ENCODE measurements around the gene RTEL1. TPM values are rescaled to one million over a fixed set of nuclear protein-coding genes. Genes with fewer than 3 reads are reported as not detected.
"Not testable (repeated sequence)": the region's sequence is repeated elsewhere in the genome, so short reads cannot be mapped to it uniquely, and the experiment has no call there.

The RTEL1 gene
- 15.1 and 22.4 TPM in 2 replicates for total RNA-seq (2014; rRNA removed; shearing (Covaris generic))

- Histone ChIP-seq H3K27me3 (ENCODE audit: control insufficient read depth, insufficient read depth, low read length) (no peaks in the 10 kb centered on the region), H3K36me3 (replicated peaks; ENCODE audit: control insufficient read depth, insufficient read depth, low read length) (peaks cover 2% of the 10 kb centered on the region; the same call in 1 of the 2 replicates), H3K4me3 (ENCODE audit: insufficient read depth, low read depth, low read length) (peak within 1 kb of the TSS; percentile 90)
- peak; percentile 99 for DNase-seq
These were observed at the start of gene RTEL1 for GRCh38 chr20:63657937-63658748. RTEL1 (plus strand) TSS chr20:63658312; CDS start chr20:63659403, 1,091 bp downstream.

- Histone ChIP-seq H3K27me3 (ENCODE audit: control insufficient read depth, insufficient read depth, low read length) (no peaks in the 10 kb centered on the region), H3K4me3 (ENCODE audit: insufficient read depth, low read depth, low read length) (no peak overlapping the region), H3K36me3 (replicated peaks; ENCODE audit: control insufficient read depth, insufficient read depth, low read length) (no peaks in the 10 kb centered on the region; the same call in none of the 2 replicates)
- no peak for DNase-seq
These were observed 47.3 kb upstream of the RTEL1 start for GRCh38 chr20:63610581-63611435.

- Histone ChIP-seq H3K4me3 (ENCODE audit: insufficient read depth, low read depth, low read length) (no peak overlapping the region), H3K36me3 (replicated peaks; ENCODE audit: control insufficient read depth, insufficient read depth, low read length) (peaks cover 2% of the 10 kb centered on the region), H3K27me3 (ENCODE audit: control insufficient read depth, insufficient read depth, low read length) (no peaks in the 10 kb centered on the region)
- DNase-seq: no peak
These were observed 46.5 kb upstream of the RTEL1 start for GRCh38 chr20:63611646-63612045.

GRCh38 chr20:63612276-63612931 is 45.7 kb upstream of the RTEL1 start:
- Histone ChIP-seq H3K4me3 (ENCODE audit: insufficient read depth, low read depth, low read length) (no peak overlapping the region), H3K27me3 (ENCODE audit: control insufficient read depth, insufficient read depth, low read length) (no peaks in the 10 kb centered on the region), H3K36me3 (replicated peaks; ENCODE audit: control insufficient read depth, insufficient read depth, low read length) (peaks cover 2% of the 10 kb centered on the region)
- no peak for DNase-seq

GRCh38 chr20:63613863-63614594 is 44.1 kb upstream of the RTEL1 start:
- not testable (repeated sequence) for H3K27me3 ChIP-seq (ENCODE audit: control insufficient read depth, insufficient read depth, low read length); DNase-seq; H3K36me3 ChIP-seq (replicated peaks; ENCODE audit: control insufficient read depth, insufficient read depth, low read length); H3K4me3 ChIP-seq (ENCODE audit: insufficient read depth, low read depth, low read length)

GRCh38 chr20:63617092-63617875 is 40.8 kb upstream of the RTEL1 start:
- peaks cover 7% of the 10 kb centered on the region for H3K36me3 ChIP-seq (replicated peaks; ENCODE audit: control insufficient read depth, insufficient read depth, low read length)
- no peak for DNase-seq
- no peaks in the 10 kb centered on the region for H3K27me3 ChIP-seq (ENCODE audit: control insufficient read depth, insufficient read depth, low read length)
- H3K4me3 ChIP-seq (ENCODE audit: insufficient read depth, low read depth, low read length): no peak overlapping the region

GRCh38 chr20:63617876-63618265 is 40.2 kb upstream of the RTEL1 start:
- no peak overlapping the region for H3K4me3 ChIP-seq (ENCODE audit: insufficient read depth, low read depth, low read length)
- H3K36me3 ChIP-seq (replicated peaks; ENCODE audit: control insufficient read depth, insufficient read depth, low read length): peaks cover 7% of the 10 kb centered on the region
- no peaks in the 10 kb centered on the region for H3K27me3 ChIP-seq (ENCODE audit: control insufficient read depth, insufficient read depth, low read length)
- DNase-seq: no peak

- peaks cover 7% of the 10 kb centered on the region for H3K36me3 ChIP-seq (replicated peaks; ENCODE audit: control insufficient read depth, insufficient read depth, low read length)
- no peak overlapping the region for H3K4me3 ChIP-seq (ENCODE audit: insufficient read depth, low read depth, low read length)
- H3K27me3 ChIP-seq (ENCODE audit: control insufficient read depth, insufficient read depth, low read length): no peaks in the 10 kb centered on the region
- DNase-seq: no peak
These were observed 39.7 kb upstream of the RTEL1 start for GRCh38 chr20:63618291-63618980.

GRCh38 chr20:63619086-63619485 is 39.0 kb upstream of the RTEL1 start:
- no peak for DNase-seq
- Histone ChIP-seq H3K36me3 (replicated peaks; ENCODE audit: control insufficient read depth, insufficient read depth, low read length) (peaks cover 7% of the 10 kb centered on the region), H3K4me3 (ENCODE audit: insufficient read depth, low read depth, low read length) (no peak overlapping the region), H3K27me3 (ENCODE audit: control insufficient read depth, insufficient read depth, low read length) (no peaks in the 10 kb centered on the region)

GRCh38 chr20:63619505-63619904 is 38.6 kb upstream of the RTEL1 start:
- Histone ChIP-seq H3K27me3 (ENCODE audit: control insufficient read depth, insufficient read depth, low read length) (no peaks in the 10 kb centered on the region), H3K4me3 (ENCODE audit: insufficient read depth, low read depth, low read length) (no peak overlapping the region), H3K36me3 (replicated peaks; ENCODE audit: control insufficient read depth, insufficient read depth, low read length) (peaks cover 7% of the 10 kb centered on the region)
- no peak for DNase-seq

- no peaks in the 10 kb centered on the region for H3K27me3 ChIP-seq (ENCODE audit: control insufficient read depth, insufficient read depth, low read length)
- H3K4me3 ChIP-seq (ENCODE audit: insufficient read depth, low read depth, low read length): no peak overlapping the region
- peaks cover 7% of the 10 kb centered on the region for H3K36me3 ChIP-seq (replicated peaks; ENCODE audit: control insufficient read depth, insufficient read depth, low read length)
- DNase-seq: no peak
These were observed 37.1 kb upstream of the RTEL1 start for GRCh38 chr20:63620991-63621390.

GRCh38 chr20:63622096-63622495 is 36.0 kb upstream of the RTEL1 start:
- Histone ChIP-seq H3K36me3 (replicated peaks; ENCODE audit: control insufficient read depth, insufficient read depth, low read length) (peaks cover 4% of the 10 kb centered on the region), H3K4me3 (ENCODE audit: insufficient read depth, low read depth, low read length) (no peak overlapping the region), H3K27me3 (ENCODE audit: control insufficient read depth, insufficient read depth, low read length) (no peaks in the 10 kb centered on the region)
- no peak for DNase-seq

GRCh38 chr20:63622732-63623131 is 35.4 kb upstream of the RTEL1 start:
- Histone ChIP-seq H3K4me3 (ENCODE audit: insufficient read depth, low read depth, low read length) (no peak overlapping the region), H3K27me3 (ENCODE audit: control insufficient read depth, insufficient read depth, low read length) (no peaks in the 10 kb centered on the region), H3K36me3 (replicated peaks; ENCODE audit: control insufficient read depth, insufficient read depth, low read length) (peaks cover 4% of the 10 kb centered on the region)
- DNase-seq: no peak

Data from H7 (cell line).